Spinal cord (tissue), 10 donors: ENCODE measurements around the gene PRUNE2. TPM values are rescaled to one million over a fixed set of nuclear protein-coding genes. Genes with fewer than 3 reads are reported as not detected.
A peak's percentile ranks its signal among the peaks of the same experiment; 100 is the strongest.

Experiments
- DNase-seq, 6 donors: peaks; one replicate each; pipeline versions ENCODE4 v3.0.0 to v3.0.0-alpha.2; 2013 to 2015; ENCODE audit warnings: low spot score in 6 of 6, low read depth in 4 of 6
- H3K27ac ChIP-seq: one replicate; pipeline ENCODE4 v1.5.1; 2013; ENCODE audit warnings: low read depth, low read length, control low read depth
- H3K27me3 ChIP-seq: one replicate; pipeline ENCODE4 v1.6.1; 2013; ENCODE audit warnings: low read length; ENCODE audit not compliant: control insufficient read depth, insufficient read depth
- H3K36me3 ChIP-seq: one replicate; pipeline ENCODE4 v1.6.1; 2013; ENCODE audit warnings: low read length; ENCODE audit not compliant: control insufficient read depth, insufficient read depth
- H3K4me1 ChIP-seq: one replicate; pipeline ENCODE4 v1.6.1; 2013; ENCODE audit warnings: low read length; ENCODE audit not compliant: control insufficient read depth, insufficient read depth
- H3K4me3 ChIP-seq: one replicate; pipeline ENCODE4 v1.5.1; 2013; ENCODE audit warnings: low read depth, low read length, control low read depth
- H3K9me3 ChIP-seq: one replicate; pipeline ENCODE4 v1.6.1; 2013; ENCODE audit warnings: low read length; ENCODE audit not compliant: control insufficient read depth, insufficient read depth
- WGBS: methylation state at CpG from one replicate; pipeline ENCODE4 v1.1.5; 2013; ENCODE audit warnings: missing lambda C conversion rate; ENCODE audit not compliant: insufficient coverage; 5-methylcytosine and 5-hydroxymethylcytosine counted together
- polyA plus RNA-seq, 2 donors: library from polyadenylated mRNA; unstranded; fragments of 120-200 nt; gene quantifications; one replicate each; pipeline ENCODE4 v1.2.1, GENCODE V29; 2013; ENCODE audit not compliant: insufficient read length in 2 of 2
- total RNA-seq, 2 donors: library from RNA; depleted of rRNA in 1 of 2; stranded (reverse); fragments of 120-200 nt in 1 of 2; fragments of >200 nt in 1 of 2; gene quantifications; one replicate each; pipeline versions ENCODE4 v1.2.3 to v1.2.4, GENCODE V29; 2013 to 2014
- donor health status: healthy.

Gene PRUNE2
- total and polyA plus RNA-seq, 4 donors, result 19.7 to 166 (median 50.7) TPM

GRCh38 chr9:76810377-76810957, 95.4 kb downstream of the PRUNE2 start:
- Histone ChIP-seq H3K4me3 (no peak overlapping the region), H3K9me3 (no peaks in the 10 kb centered on the region), H3K4me1 (no peaks in the 10 kb centered on the region), H3K27me3 (no peaks in the 10 kb centered on the region), H3K36me3 (no peaks in the 10 kb centered on the region), H3K27ac (no peak overlapping the region)
- WGBS, result 0% methylated on average over 1 of the region's 2 CpGs
- DNase-seq, result peak; percentile 38 to 94 (median 59)

GRCh38 chr9:76808636-76809035, 97.3 kb downstream of the PRUNE2 start:
- Histone ChIP-seq H3K27ac (no peak overlapping the region), H3K9me3 (no peaks in the 10 kb centered on the region), H3K4me3 (no peak overlapping the region), H3K36me3 (no peaks in the 10 kb centered on the region), H3K27me3 (no peaks in the 10 kb centered on the region), H3K4me1 (no peaks in the 10 kb centered on the region)
- 36% methylated on average over 5 of the region's 5 CpGs for WGBS
- no peak for DNase-seq

- Histone ChIP-seq H3K4me3 (no peak overlapping the region), H3K9me3 (no peaks in the 10 kb centered on the region)
- 87% methylated on average over 7 of the region's 7 CpGs for WGBS
Observed at GRCh38 chr9:76803762-76804161, 102.2 kb downstream of the PRUNE2 start.

GRCh38 chr9:76803083-76803482, 102.8 kb downstream of the PRUNE2 start:
- H3K36me3 ChIP-seq, result no peaks in the 10 kb centered on the region
- no peaks in the 10 kb centered on the region for H3K27me3 ChIP-seq
- no peaks in the 10 kb centered on the region for H3K4me1 ChIP-seq
- no peak overlapping the region for H3K4me3 ChIP-seq
- no CpG with 5 or more reads among the region's 2 CpGs for WGBS
- H3K9me3 ChIP-seq, result no peaks in the 10 kb centered on the region
- DNase-seq, result no peak
- no peak overlapping the region for H3K27ac ChIP-seq

More at GRCh38 chr9:76803762-76804161, 102.2 kb downstream of the PRUNE2 start:
- H3K27me3 ChIP-seq, result no peaks in the 10 kb centered on the region
- no peaks in the 10 kb centered on the region for H3K4me1 ChIP-seq
- no peak overlapping the region for H3K27ac ChIP-seq
- no peaks in the 10 kb centered on the region for H3K36me3 ChIP-seq
- DNase-seq, result no peak

- WGBS, result no CpG with 5 or more reads among the region's 1 CpG
- Histone ChIP-seq H3K36me3 (no peaks in the 10 kb centered on the region), H3K9me3 (no peaks in the 10 kb centered on the region), H3K4me3 (no peak overlapping the region), H3K27me3 (no peaks in the 10 kb centered on the region), H3K4me1 (no peaks in the 10 kb centered on the region), H3K27ac (no peak overlapping the region)
- no peak for DNase-seq
Observed at GRCh38 chr9:76800901-76801300, 105.0 kb downstream of the PRUNE2 start.

- Histone ChIP-seq H3K36me3 (no peaks in the 10 kb centered on the region), H3K4me3 (no peak overlapping the region), H3K4me1 (no peaks in the 10 kb centered on the region), H3K9me3 (no peaks in the 10 kb centered on the region), H3K27ac (no peak overlapping the region), H3K27me3 (no peaks in the 10 kb centered on the region)
- no CpG with 5 or more reads among the region's 1 CpG for WGBS
- DNase-seq, result no peak
Observed at GRCh38 chr9:76799473-76799872, 106.4 kb downstream of the PRUNE2 start.

- WGBS, result 100% methylated on average over 1 of the region's 2 CpGs
- no peak for DNase-seq
- no peaks in the 10 kb centered on the region for H3K36me3 ChIP-seq
Observed at GRCh38 chr9:76798527-76798926, 107.4 kb downstream of the PRUNE2 start.

GRCh38 chr9:76796296-76796695, 109.6 kb downstream of the PRUNE2 start:
- Histone ChIP-seq H3K4me3 (no peak overlapping the region), H3K4me1 (no peaks in the 10 kb centered on the region), H3K9me3 (no peaks in the 10 kb centered on the region), H3K27ac (no peak overlapping the region), H3K27me3 (no peaks in the 10 kb centered on the region), H3K36me3 (no peaks in the 10 kb centered on the region)
- WGBS, result 84% methylated on average over 3 of the region's 5 CpGs
- DNase-seq, result no peak

More at GRCh38 chr9:76798527-76798926, 107.4 kb downstream of the PRUNE2 start:
- Histone ChIP-seq H3K4me1 (no peaks in the 10 kb centered on the region), H3K9me3 (no peaks in the 10 kb centered on the region), H3K4me3 (no peak overlapping the region), H3K27me3 (no peaks in the 10 kb centered on the region), H3K27ac (no peak overlapping the region)

GRCh38 chr9:76793784-76794431, 112.0 kb downstream of the PRUNE2 start:
- Histone ChIP-seq H3K4me3 (no peak overlapping the region), H3K36me3 (no peaks in the 10 kb centered on the region), H3K9me3 (no peaks in the 10 kb centered on the region), H3K27ac (no peak overlapping the region), H3K4me1 (no peaks in the 10 kb centered on the region), H3K27me3 (no peaks in the 10 kb centered on the region)
- DNase-seq, result no peak
- 98% methylated on average over 9 of the region's 15 CpGs for WGBS

GRCh38 chr9:76789840-76790239, 116.1 kb downstream of the PRUNE2 start:
- Histone ChIP-seq H3K4me3 (no peak overlapping the region), H3K27ac (no peak overlapping the region), H3K27me3 (no peaks in the 10 kb centered on the region), H3K9me3 (no peaks in the 10 kb centered on the region), H3K4me1 (no peaks in the 10 kb centered on the region), H3K36me3 (no peaks in the 10 kb centered on the region)
- no CpG with 5 or more reads among the region's 1 CpG for WGBS
- DNase-seq, result no peak
